GM12874 (cell line): Measurements from ENCODE around the gene CR2.

Experiments
- TF ChIP-seq, protein P1 (sequence below): IDR thresholded peaks from 2 replicates; pipeline ENCODE4 v1.5.1; 2011; ENCODE audit warnings: low read depth, mild to moderate bottlenecking, control low read depth, low read length, moderate library complexity; ENCODE audit not compliant: insufficient read depth

CR2 gene

DNA sequence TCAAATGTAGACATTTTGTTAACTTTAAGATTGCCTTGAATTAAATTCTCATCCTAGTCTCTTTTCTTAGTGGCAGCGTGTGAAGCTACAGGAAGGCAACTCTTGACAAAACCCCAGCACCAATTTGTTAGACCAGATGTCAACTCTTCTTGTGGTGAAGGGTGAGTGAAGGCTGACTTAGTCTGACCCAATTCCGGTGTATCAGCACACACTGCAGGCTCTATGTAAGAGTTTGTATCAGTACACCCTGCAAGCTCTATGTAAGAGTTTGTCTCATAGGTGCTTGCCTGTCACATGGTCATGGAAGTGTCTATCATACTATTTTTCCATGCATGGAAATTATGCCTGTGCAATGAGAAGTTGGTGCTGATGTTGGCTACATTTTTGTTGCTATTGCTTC, 16.8 kb downstream of the CR2 start:
- TF ChIP-seq, protein P1, sequence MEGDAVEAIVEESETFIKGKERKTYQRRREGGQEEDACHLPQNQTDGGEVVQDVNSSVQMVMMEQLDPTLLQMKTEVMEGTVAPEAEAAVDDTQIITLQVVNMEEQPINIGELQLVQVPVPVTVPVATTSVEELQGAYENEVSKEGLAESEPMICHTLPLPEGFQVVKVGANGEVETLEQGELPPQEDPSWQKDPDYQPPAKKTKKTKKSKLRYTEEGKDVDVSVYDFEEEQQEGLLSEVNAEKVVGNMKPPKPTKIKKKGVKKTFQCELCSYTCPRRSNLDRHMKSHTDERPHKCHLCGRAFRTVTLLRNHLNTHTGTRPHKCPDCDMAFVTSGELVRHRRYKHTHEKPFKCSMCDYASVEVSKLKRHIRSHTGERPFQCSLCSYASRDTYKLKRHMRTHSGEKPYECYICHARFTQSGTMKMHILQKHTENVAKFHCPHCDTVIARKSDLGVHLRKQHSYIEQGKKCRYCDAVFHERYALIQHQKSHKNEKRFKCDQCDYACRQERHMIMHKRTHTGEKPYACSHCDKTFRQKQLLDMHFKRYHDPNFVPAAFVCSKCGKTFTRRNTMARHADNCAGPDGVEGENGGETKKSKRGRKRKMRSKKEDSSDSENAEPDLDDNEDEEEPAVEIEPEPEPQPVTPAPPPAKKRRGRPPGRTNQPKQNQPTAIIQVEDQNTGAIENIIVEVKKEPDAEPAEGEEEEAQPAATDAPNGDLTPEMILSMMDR: no peak

DNA sequence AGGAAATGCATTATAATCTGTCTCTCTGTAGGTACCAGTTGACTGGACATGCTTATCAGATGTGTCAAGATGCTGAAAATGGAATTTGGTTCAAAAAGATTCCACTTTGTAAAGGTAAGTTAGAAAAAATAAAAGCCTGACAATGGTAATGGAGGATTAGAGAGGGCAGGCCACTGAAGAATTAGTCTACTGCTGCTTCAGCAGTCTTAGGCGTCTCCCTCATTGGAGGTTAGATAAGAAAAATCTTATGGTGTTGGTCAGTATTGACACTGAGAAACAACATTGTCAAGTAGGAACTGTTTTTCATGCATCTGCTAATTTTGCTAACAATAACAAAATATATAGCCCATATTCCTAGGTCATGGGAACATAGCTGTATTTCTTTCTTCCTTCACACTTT, 20.1 kb downstream of the CR2 start:
- TF ChIP-seq, protein P1: no peak

DNA sequence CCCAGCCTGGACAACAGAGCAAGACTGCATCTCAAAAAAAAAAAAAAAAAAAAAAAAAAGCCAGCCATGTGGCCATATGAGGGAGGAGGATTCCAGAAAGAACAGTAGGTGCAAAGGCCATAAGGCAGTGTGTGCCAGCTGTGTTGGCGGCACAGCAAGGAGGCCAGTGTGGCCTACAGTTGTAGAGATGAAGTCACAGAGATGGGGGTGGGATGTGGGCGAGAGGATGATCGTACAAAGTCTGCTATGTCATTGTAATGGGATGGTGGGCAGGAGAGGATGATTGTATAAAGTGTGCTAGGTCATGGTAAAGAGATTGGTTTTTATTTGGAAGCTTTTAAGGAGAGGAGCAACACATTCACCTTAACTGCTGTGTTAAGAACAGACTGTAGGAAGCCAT, 32.1 kb downstream of the CR2 start:
- TF ChIP-seq, protein P1: no peak

DNA sequence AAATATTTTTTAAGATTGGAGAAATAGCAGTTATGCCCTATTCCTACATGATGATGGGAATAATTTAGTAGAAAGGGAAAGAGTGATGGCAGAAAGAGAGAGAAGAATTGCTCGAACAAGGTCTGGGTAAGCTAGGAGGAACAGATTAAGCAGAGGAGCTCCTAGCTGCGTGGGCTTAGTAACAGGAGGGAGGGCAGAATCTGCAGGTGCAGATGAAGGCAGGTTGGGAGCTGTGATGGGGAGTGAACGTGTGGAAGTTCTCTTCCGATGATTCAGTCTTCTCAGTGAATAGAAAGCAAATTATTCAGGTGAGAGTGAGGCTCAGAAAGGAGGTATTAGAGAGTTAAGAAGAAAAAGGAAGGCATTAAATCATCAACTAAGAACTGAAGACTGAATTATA, 33.5 kb downstream of the CR2 start:
- TF ChIP-seq, protein P1: no peak

DNA sequence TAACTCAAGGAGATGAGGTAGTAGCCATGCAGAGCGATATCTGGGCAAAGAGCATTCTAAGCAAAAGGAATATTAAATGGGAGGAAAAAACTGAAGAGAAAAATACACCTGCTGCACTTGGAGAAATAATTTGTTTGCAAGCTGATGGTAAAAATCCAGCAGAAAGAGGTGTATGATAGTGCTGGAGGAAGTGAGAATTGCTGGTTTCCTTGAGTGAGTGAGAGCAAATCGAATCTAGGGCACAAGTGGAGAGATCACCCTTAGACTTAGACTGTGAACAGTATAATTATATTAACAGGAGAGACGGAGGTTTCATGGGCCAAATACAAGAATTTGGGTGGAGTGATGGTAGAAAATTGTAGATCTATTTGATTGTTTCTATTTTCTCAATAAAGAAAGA, 39.1 kb downstream of the CR2 start:
- TF ChIP-seq, protein P1: no peak

DNA sequence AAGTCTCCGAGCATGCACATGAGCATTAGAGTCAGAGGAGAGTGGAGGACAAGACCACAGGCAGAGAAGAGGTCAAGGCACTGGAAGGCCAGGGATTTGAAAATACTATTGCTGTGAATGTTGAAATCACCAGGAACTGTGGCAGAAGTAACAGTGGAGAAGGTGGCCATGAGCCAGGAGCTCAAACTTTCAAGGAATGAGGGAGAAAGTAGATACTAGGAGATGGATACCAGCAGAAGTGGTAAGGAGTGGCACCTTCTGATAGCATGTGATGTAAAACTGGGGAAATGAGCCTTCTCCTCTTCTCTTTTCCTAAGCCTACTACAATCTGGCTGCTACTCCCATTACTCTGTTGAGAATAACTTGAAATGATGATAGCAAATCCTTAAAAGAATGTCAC, 40.0 kb downstream of the CR2 start:
- TF ChIP-seq, protein P1: no peak

DNA sequence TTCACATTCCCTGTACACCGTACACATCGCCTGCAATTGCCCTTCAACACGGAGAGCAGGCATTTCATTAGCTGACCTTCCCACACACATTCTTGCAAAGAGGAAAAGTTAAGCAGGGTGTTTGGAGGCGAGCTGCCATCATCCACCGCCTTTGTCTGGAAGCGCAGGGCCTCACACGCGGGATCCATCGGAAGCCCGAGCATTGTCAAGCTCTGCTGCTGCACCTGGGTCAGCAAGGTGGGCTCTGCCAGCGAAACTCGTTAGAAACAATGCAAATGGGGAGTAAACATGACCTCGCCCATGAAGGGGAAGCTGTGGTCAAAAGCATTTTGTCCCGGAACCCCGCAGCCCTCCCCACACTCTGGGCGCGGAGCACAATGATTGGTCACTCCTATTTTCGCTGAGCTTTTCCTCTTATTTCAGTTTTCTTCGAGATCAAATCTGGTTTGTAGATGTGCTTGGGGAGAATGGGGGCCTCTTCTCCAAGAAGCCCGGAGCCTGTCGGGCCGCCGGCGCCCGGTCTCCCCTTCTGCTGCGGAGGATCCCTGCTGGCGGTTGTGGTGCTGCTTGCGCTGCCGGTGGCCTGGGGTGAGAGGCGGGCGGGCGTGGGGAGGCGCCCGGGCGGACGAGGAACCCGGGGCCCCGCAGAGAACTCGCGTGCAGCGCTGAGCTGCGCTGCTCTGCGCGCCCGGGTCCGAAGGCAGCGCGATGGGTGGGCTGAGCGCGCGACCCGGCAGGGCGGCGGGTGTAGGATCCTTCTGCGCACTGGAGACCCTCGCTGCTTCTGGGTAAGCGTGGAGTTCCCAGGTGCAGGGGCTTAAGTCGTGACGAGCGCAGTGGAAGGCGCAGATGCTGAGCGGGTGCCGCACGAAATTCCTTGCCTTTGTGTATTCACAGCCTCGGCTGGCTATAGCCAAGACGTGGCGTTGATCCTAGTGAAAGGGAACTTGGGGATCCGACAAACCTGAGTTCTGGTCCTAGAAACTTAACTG, 42.0 kb downstream of the CR2 start, which contains the start of gene CR1:
TSS of gene CR1 (plus strand) at position 357 of the 992 bp plus-strand sequence. CDS start at position 468, 111 bp downstream.
- TF ChIP-seq, protein P1: no peak
